ENCODE results near the gene FXYD3.
"Not testable (repeated sequence)": the region's sequence is repeated elsewhere in the genome, so short reads cannot be mapped to it uniquely, and the experiment has no call there.

FXYD3 gene

GRCh38 chr19:35100588-35101533 lies 14.8 kb upstream of the FXYD3 start:
- TF ChIP-seq ZFX (IDR thresholded peaks at IDR 0.05; ENCODE audit: borderline replicate concordance) (no peak), CTCF (IDR thresholded peaks at IDR 0.05) (no peak)
- H3K27ac ChIP-seq: no peak overlapping the region

DNA sequence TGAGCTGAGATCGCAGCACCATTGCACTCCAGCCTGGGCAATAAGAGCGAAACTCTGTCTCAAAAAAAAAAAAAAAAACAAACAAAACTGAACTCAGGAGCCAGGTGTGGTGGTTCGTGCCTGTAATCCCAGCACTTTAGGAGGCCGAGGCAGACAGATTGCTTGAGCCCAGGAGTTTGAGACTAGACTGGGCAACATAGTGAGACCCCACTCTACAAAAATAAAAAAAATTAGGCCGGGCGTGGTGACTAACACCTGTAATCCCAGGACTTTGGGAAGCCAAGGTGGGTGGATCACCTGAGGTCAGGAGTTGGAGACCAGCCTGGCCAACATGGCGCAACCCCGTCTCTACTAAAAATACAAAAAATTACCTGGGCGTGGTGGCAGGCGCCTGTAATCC lies 13.7 kb upstream of the FXYD3 start:
- not testable (repeated sequence) for H3K27ac ChIP-seq

- not testable (repeated sequence) for H3K27ac ChIP-seq
These were observed 12.0 kb upstream of the FXYD3 start for GRCh38 chr19:35103614-35104013.

DNA sequence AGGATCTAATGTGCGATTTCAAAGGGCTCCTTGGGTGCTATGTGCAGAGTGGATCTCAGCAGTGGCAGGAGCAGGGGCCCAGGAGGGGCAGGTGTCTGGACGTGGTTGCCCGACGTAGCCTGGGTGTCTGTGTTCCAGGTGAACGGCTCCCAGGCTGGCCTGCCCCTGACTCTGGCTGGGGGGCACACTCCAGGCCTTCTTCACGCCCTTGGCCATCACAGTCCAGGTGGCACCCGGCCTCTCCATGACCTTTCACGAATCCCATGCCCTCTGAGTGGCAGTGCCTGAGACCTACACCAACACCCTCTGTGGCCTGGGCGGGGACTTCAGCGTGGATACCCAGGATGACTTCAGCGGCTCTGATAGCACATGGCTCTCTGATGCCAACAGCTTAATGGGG lies 11.3 kb upstream of the FXYD3 start:
- TF ChIP-seq CTCF (IDR thresholded peaks at IDR 0.05) (no peak), ZFX (IDR thresholded peaks at IDR 0.05; ENCODE audit: borderline replicate concordance) (no peak)

GRCh38 chr19:35105047-35105410 lies 10.6 kb upstream of the FXYD3 start:
- no peak for TF ChIP-seq ZFX (IDR thresholded peaks at IDR 0.05; ENCODE audit: borderline replicate concordance)
- no peak for TF ChIP-seq CTCF (IDR thresholded peaks at IDR 0.05)
- no peak overlapping the region for H3K27ac ChIP-seq

More for the DNA sequence above, 11.3 kb upstream of the FXYD3 start:
- no peak overlapping the region for H3K27ac ChIP-seq

DNA sequence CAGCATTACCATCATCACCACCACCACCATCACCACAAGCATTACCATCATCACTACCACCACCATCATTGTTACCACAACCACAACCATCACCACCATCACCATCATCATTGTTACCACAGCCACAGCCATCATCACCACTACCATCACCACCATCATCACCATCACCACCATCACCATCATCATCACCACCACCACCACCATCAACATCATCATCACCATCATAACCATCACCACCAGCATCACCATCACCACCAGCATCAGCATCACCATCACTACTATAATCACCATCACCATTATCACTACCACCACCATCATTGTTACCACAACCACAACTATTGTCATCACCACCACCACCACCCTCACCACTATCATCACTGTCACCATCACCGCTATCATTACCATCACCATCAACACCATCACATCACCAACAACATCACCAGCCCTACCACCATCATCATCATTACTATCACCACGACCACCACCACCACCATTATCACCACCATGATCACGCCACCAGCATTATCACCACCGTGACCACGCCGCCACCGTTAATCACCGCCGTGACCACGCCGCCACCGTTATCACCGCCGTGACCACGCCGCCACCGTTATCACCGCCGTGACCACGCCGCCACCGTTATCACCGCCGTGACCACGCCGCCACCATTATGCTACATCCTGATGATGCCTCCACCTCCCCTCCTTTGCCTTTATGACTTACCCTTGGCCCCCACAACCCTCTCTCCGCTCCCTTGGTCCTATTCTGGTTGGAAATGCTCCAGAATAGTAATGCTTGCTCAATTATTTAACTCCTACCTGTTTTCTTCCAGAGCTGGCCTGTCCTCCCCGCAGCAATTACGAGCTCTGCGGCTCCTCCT lies 10.0 kb upstream of the FXYD3 start:
- TF ChIP-seq ZFX (IDR thresholded peaks at IDR 0.05; ENCODE audit: borderline replicate concordance): no peak
- TF ChIP-seq CTCF (IDR thresholded peaks at IDR 0.05): no peak
- H3K27ac ChIP-seq: no peak overlapping the region

DNA sequence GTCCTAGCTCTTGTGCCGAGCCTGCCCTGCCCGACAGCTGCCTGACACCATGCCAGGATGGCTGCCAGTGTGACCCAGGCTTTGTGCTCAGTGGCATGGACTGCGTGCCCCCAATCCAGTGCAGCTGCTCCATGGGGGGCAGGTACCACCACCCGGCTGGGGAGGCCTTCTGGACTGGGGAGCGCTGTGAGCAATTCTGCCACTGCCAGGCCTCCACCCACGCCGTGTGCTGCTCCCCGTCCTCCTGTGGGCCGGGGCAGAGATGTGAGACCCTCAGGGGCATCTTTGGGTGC lies 9.4 kb upstream of the FXYD3 start:
- TF ChIP-seq CTCF (IDR thresholded peaks at IDR 0.05) (no peak), ZFX (IDR thresholded peaks at IDR 0.05; ENCODE audit: borderline replicate concordance) (no peak)
- H3K27ac ChIP-seq: no peak overlapping the region

GRCh38 chr19:35106898-35107541 lies 8.6 kb upstream of the FXYD3 start:
- TF ChIP-seq CTCF (IDR thresholded peaks at IDR 0.05) (no peak), ZFX (IDR thresholded peaks at IDR 0.05; ENCODE audit: borderline replicate concordance) (no peak)
- no peak overlapping the region for H3K27ac ChIP-seq
